ENCODE data around the gene NUMBL.

- TF ChIP-seq CTCF (IDR thresholded peaks at IDR 0.05; ENCODE audit: insufficient read depth, low read length, poor library complexity, severe bottlenecking) (no peak), EZH2phosphoT487 (conservative IDR thresholded peaks at IDR 0.05; ENCODE audit: low read length) (no peak)
Observed at GRCh38 chr19:40623403-40624251, 66.8 kb downstream of the NUMBL start.

Data from SU-DHL-6 (cell line).